ENCODE data around the gene ACSF2.

ACSF2 gene

DNA sequence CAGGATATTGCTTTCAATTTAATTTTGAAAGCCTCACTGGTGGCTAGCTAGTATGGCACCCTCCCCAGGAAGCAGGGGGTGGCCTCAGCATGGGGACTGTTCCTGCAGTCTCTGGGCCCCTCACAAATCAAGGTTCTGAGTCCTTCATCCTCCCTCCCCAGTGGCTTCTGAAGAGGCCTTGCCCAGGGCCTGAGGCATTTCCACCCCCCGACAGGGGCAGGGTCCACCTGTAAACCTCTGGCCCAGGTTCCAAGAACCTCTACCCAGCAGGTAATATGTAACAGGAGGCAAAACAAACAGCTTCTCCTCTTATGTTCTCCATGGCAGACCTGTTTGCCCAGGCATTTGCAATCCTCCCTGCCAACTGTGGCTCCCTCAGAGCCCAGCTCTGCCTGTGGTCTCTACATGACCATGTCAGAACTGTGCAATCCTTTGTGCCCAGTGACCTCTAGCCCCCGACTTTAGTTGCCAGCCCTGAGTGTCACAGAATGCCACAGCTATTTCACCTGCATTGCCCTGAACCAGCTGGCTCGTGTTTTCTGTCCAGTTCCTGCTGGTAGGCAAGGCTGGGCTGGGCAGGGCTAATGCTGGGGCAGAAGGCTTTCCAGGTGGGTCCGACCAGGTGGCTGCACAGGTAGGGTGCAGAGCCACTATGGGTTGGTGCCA, 14.3 kb downstream of the ACSF2 start:
- DNase-seq: no peak
- no peaks in the 10 kb centered on the region for H3K27me3 Mint-ChIP-seq
- H3K9me3 Mint-ChIP-seq: no peaks in the 10 kb centered on the region
- no peak for ATAC-seq (replicated peaks)
- peaks cover 3 to 4% of the 10 kb centered on the region in 2 donors for H3K36me3 Mint-ChIP-seq
- no peak overlapping the region for H3K27ac Mint-ChIP-seq
- H3K4me1 Mint-ChIP-seq: no peaks in the 10 kb centered on the region
- no peak overlapping the region for H3K4me3 Mint-ChIP-seq

DNA sequence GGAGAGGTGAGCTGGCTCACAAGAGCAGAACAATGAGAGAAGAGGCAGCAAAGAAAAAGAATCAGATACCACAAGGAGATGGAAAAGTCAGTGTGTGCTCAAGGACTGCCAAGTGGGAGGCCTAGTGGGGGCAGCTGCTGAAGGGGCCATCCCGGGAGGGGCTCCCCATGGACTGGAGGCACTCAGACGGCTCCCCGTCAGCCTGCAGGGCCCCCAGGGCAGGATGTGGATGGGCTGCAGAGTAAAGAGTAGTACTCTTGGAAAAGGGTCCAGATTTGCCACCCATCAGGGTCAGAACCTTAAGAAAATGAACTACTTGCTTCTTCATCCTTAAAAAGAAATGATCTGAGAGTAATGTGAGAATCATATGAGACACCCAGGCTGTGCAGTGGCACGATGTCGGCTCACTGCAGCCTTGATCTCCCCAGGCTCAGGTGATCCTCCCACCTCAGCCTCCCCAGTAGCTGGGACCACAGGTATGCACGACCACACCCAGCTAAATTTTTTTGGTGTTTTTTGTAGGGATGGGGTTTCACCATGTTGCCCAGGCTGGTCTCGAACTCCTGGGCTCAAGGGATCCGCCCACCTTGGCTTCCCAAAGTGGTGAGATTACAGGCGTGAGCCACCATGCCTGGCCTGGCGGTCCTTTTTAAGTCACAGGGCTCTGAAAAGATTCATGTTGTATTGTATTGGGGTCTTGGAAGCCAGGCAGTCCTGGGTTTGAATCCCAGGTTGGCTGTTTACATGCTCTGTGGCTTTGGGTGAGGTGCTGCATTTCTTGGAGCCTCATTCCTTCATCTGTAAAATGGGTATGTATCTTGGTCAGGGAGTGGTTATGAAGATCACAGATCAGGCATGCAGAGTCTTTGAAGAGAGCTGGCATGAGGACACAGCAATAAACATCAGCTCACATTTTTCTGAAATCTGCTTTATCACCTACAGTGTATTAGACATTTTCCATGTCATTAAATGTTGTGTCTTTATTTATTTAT, 15.1 kb downstream of the ACSF2 start:
- H3K27ac Mint-ChIP-seq: no peak overlapping the region
- H3K4me3 Mint-ChIP-seq: no peak overlapping the region
- ATAC-seq (replicated peaks) (no peak), DNase-seq (no peak)
- H3K36me3 Mint-ChIP-seq: peaks cover 3 to 4% of the 10 kb centered on the region in 2 donors
- H3K27me3 Mint-ChIP-seq: no peaks in the 10 kb centered on the region
- H3K4me1 Mint-ChIP-seq: no peaks in the 10 kb centered on the region
- H3K9me3 Mint-ChIP-seq: no peaks in the 10 kb centered on the region

DNA sequence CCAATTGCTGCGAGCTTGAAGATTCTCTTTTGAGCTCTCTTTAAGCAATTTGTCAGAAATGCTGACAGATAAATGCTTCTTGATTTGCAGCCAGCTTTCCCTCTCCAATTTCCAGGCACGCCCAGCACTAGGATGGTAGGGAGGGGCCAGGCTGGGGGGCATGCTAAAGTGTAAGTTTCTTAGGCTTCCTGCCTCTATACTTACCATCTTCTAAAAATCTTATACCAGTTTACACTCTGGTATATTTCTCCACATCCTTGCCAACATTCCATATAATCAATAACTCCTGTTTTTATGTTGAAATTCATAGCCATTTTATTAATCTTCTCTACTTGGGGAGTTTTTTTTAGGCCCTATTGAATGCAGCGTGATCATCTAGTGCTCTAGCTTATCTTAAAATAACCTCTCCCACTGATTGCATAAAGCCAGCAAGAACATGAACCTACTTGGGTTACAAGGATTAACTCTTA, 17.5 kb downstream of the ACSF2 start:
- H3K27ac Mint-ChIP-seq: no peak overlapping the region
- ATAC-seq (replicated peaks) (no peak), DNase-seq (no peak)
- H3K4me1 Mint-ChIP-seq: no peaks in the 10 kb centered on the region
- no peaks in the 10 kb centered on the region for H3K27me3 Mint-ChIP-seq
- H3K36me3 Mint-ChIP-seq: peaks cover 0 to 2% of the 10 kb centered on the region in 2 donors
- H3K9me3 Mint-ChIP-seq: no peaks in the 10 kb centered on the region
- H3K4me3 Mint-ChIP-seq: no peak overlapping the region

DNA sequence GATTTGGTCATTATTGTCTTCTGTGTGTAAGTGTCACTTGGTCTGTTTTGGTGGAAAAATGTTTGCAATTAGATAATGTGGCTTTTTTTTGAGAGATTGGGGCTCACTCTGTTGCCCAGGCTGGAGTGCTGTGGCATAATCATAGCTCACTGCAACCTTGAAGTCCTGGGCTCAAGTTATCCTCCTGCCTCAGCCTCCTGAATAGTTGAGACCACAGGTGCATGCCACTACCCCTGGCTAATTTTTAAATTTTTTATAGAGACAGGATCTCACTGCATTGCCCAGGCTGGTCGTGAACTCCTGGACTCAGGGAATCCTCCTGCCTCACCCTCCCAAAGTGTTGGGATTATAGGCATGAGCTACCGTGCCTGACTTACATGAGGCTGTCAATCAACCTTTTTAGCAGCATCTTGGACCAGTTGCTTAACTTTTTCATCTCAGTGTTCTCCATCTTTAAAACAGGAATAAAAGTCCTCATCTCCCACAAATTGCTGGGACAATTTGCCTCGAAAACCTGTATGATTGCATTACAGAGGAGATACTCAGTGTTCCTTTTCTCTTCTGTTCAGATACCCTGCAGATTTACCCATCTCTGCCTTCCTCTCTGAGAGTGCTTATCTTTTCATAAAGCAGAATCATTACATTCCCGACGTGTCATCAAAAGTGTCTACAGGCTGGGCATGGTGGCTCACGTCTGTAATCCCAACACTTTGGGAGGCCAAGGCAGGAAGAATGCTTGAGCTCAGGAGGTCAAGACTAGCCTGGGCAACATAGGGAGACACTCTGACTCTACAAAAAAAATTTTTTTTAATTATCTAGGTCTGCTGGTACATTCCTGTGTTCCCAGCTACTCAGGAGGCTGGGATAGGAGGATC, 19.1 kb downstream of the ACSF2 start:
- no peak overlapping the region for H3K27ac Mint-ChIP-seq
- no peaks in the 10 kb centered on the region for H3K4me1 Mint-ChIP-seq
- no peaks in the 10 kb centered on the region for H3K27me3 Mint-ChIP-seq
- no peak for ATAC-seq (replicated peaks)
- peaks cover 2 to 4% of the 10 kb centered on the region in 2 donors for H3K36me3 Mint-ChIP-seq
- H3K4me3 Mint-ChIP-seq: no peak overlapping the region
- DNase-seq: no peak
- H3K9me3 Mint-ChIP-seq: no peaks in the 10 kb centered on the region

DNA sequence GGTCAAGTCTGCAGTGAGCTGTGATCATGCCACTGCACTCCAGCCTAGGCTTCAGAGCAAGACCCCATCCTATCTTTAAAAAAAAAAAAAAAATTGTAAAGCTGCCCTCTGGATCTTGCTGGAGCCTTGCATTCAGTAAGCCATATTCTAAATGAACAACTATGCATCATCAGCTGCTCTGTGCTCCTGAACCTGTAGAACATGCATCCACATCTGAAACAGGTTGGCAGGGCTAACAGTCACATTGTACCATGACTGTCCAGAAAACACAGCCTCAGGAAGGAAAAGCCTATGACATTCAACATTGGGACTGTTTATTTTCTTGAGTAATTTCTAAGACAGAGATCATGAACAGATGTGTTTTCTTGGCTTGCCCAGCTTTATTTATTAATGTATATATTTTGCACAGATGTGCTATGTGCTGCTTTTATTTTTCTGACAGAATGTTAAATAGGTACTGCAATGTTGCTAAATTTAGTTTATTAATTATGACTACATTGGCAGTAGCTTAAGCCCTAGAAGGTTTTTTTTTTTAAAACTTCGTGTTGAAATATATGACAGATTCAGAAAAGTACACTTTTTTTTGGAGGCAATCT, 19.8 kb downstream of the ACSF2 start:
- ATAC-seq (replicated peaks): no peak
- no peak overlapping the region for H3K27ac Mint-ChIP-seq
- H3K9me3 Mint-ChIP-seq: no peaks in the 10 kb centered on the region
- no peak for DNase-seq
- H3K36me3 Mint-ChIP-seq: peaks cover 0 to 4% of the 10 kb centered on the region in 2 donors
- H3K27me3 Mint-ChIP-seq: no peaks in the 10 kb centered on the region
- no peaks in the 10 kb centered on the region for H3K4me1 Mint-ChIP-seq
- H3K4me3 Mint-ChIP-seq: no peak overlapping the region

DNA sequence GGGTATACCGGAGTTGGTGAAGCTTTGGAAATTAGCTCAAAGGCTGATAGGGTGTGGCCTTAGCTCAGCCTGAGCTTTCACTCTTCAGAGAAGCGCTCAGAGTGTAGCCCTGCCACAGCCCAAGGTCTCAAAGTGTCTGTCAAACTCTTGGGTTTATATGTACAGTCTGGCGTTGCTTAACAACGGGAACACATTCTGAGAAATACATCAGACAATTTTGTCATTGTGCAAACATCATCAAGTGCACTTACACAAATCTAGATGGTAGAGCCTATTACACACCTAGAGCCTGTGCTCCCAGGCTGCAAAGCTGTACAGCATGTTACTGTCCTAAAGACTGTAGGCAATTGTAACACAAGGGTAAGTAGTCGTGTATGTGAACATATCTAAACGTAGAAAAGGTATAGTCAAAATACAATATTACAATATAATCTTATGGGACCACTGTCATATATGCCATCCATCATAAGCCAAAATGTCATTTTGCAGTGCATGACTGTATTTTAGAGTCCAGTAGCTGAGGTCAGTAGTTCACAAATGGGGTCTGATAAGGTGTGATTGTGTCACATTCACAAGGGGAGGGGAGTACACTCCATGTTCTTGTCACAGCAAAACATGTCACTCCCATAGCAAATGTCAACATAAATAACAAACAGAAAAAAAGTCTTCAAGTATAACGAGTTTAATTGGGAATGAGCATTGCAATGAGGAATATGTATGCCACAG, 22.0 kb downstream of the ACSF2 start:
- Mint-ChIP-seq H3K4me3 (no peak overlapping the region), H3K36me3 (peaks cover 0 to 4% of the 10 kb centered on the region in 2 donors), H3K9me3 (no peaks in the 10 kb centered on the region), H3K4me1 (peaks cover 8 to 14% of the 10 kb centered on the region in 2 donors), H3K27ac (no peak overlapping the region), H3K27me3 (no peaks in the 10 kb centered on the region)
- ATAC-seq (replicated peaks) (no peak), DNase-seq (no peak)

DNA sequence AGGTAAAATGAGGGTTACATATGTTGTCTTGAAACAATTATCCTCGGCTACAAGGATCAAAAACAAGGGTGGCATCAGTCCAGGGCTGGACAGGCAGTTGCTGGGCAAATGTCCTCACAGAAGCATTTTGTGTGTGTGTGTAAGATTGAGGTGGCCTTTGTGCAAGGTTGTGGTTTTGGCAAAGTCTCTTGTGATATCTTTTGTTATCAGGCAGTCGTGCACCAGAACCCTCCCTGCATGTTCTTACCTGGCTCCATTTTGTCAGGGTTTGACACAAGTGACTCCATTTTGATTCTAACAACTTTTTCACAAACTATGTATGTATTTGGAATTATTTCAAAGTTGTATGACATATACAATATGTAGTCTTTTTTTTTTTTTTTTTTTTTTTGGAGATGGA, 22.6 kb downstream of the ACSF2 start:
- Mint-ChIP-seq H3K4me1 (peaks cover 13 to 21% of the 10 kb centered on the region in 2 donors), H3K27ac (no peak overlapping the region), H3K27me3 (no peaks in the 10 kb centered on the region), H3K4me3 (no peak overlapping the region), H3K36me3 (peaks cover 0 to 7% of the 10 kb centered on the region in 2 donors), H3K9me3 (no peaks in the 10 kb centered on the region)
- DNase-seq: no peak
- ATAC-seq (replicated peaks): no peak

DNA sequence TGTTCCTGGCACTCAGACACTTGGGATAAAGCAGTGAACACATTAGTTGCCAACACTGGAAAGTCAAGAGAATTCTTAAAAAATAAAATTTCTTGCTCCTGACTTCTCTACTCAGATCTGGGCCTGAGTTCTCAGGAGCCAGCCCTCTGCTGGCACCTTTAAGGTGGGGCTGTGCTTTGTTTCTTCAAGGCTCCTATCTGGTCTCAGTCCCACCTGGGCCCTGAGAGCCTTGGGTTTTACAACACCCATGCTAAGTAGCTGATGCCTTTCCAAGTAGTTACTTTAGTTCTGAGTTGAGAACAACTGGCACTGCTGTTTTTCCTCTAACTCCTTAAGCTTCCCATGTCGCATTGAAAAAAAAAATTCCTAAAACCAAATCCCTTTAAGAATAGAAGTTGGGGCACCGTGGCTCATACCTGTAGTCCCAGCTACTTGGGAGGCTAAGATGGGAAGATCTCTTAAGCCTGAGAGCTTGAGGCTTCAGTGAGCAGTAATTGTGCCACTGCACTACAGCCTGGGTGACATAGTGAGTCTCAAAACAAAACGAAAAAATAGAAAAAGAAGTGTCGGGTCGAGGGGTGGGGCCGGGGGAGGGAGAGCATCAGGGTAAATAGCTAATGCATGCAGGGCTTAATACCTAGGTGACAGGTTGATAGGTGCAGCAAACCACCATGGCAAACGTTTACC, 26.1 kb downstream of the ACSF2 start:
- peak; percentile 73 to 74 for ATAC-seq (replicated peaks)
- H3K9me3 Mint-ChIP-seq: no peaks in the 10 kb centered on the region
- peak overlapping the region; percentile 47 to 70 for H3K4me3 Mint-ChIP-seq
- H3K27ac Mint-ChIP-seq: no peak overlapping the region
- no peak for DNase-seq
- H3K36me3 Mint-ChIP-seq: peaks cover 2 to 14% of the 10 kb centered on the region in 2 donors
- H3K27me3 Mint-ChIP-seq: no peaks in the 10 kb centered on the region
- peaks cover 13 to 23% of the 10 kb centered on the region in 2 donors for H3K4me1 Mint-ChIP-seq

DNA sequence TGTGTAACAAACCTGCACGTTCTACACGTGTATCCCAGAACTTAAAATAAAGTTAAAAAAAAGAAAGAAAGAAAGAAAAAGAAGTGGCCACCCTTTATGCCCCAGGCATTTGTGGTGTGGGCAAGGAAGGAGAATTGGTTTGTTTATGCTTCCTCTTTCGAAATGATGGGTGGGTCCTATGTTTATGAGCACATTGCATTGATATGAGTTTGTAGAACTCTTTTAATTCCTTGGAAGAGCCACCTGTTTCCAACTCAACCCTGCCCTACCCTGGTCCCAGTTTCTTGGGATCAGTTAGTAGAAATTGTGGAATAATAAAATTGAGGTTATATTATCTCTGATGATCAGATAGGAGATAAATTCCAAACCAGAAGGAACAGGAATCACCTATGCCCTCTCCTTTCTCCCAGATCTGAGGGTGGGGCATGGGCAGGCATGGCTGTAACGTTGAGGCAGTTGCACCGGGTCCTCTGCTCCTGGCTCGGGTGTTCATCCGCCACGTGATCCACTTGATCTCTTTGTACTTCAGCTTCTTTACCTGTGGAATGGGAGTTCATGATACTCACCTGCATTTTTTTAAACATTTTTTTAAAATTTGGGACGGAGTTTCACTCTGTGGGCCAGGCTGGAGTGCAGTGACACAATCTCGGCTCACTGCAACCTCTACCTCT, 26.7 kb downstream of the ACSF2 start:
- Mint-ChIP-seq H3K36me3 (peaks cover 2 to 14% of the 10 kb centered on the region in 2 donors), H3K4me3 (peak overlapping the region in 1 of 2 donors; percentile 70), H3K4me1 (peaks cover 13 to 23% of the 10 kb centered on the region in 2 donors), H3K9me3 (no peaks in the 10 kb centered on the region), H3K27ac (no peak overlapping the region), H3K27me3 (no peaks in the 10 kb centered on the region)
- no peak for DNase-seq
- peak; percentile 97 to 98 for ATAC-seq (replicated peaks)

DNA sequence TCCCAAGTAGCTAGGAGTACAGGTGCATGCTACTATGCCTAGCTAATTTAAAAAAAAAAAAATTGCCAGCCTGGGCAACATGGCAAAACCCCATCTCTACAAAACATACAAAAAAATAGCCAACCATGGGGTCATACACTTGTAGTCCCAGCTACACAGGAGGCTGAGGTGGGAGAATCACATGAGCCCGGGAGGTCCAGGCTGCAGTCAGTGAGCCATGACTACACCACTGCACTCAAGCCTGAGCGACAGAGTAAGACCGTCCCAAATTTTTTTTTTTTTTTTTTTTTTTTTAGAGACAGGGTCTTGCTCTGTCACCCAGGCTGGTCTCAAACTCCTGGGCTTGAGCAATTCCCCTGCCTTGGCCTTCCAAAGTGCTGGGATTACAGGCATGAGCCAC, 27.9 kb downstream of the ACSF2 start:
- H3K9me3 Mint-ChIP-seq: no peaks in the 10 kb centered on the region
- no peak overlapping the region for H3K27ac Mint-ChIP-seq
- H3K4me1 Mint-ChIP-seq: peaks cover 21 to 31% of the 10 kb centered on the region in 2 donors
- H3K4me3 Mint-ChIP-seq: no peak overlapping the region
- DNase-seq (no peak), ATAC-seq (replicated peaks) (no peak)
- H3K36me3 Mint-ChIP-seq: peaks cover 2 to 14% of the 10 kb centered on the region in 2 donors
- no peaks in the 10 kb centered on the region for H3K27me3 Mint-ChIP-seq

DNA sequence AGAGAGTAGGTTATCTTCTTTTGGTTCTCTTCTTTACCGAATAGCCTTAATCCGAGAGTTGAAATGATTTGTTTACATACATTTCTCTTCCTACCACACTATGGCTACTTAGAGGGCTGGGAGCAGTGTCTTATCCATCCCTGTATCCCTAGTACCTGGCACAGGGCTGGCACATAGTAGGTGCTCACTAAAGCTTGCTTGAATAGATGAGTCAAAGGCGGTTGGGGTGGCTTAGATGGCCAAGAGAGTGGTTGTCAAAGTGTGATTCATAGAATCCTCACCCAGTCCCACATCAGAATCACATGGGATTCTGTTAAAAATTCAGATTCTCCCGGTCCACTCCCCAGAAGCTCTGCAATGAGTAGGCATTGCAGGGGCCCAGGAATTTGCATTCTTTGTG, 31.6 kb downstream of the ACSF2 start:
- no peaks in the 10 kb centered on the region for H3K9me3 Mint-ChIP-seq
- H3K27ac Mint-ChIP-seq: no peak overlapping the region
- H3K4me3 Mint-ChIP-seq: no peak overlapping the region
- no peaks in the 10 kb centered on the region for H3K27me3 Mint-ChIP-seq
- ATAC-seq (replicated peaks): no peak
- peaks cover 21 to 32% of the 10 kb centered on the region in 2 donors for H3K4me1 Mint-ChIP-seq
- no peak for DNase-seq
- peaks cover 6 to 11% of the 10 kb centered on the region in 2 donors for H3K36me3 Mint-ChIP-seq

DNA sequence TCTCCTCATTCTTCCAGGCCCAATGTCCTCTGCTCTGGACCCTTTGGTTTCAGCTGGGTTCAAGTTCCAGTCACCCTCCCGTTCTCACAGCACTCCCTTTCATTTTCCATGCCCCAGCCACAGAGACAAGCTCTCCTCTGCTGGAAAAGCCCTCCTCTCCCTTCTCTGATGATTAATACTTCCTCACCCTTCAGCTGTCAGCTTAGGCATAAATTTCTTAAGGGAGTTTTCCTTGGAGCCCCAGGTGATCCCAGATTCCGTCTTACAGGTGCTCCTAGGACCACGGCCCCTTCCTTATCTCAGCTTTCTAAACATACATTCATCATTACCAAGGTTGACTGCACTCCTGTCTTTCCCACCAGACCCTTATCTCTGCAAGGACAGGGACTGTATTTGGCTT, 32.3 kb downstream of the ACSF2 start:
- no peak overlapping the region for H3K27ac Mint-ChIP-seq
- DNase-seq: no peak
- H3K4me1 Mint-ChIP-seq: peaks cover 16 to 26% of the 10 kb centered on the region in 2 donors
- H3K9me3 Mint-ChIP-seq: no peaks in the 10 kb centered on the region
- H3K27me3 Mint-ChIP-seq: no peaks in the 10 kb centered on the region
- H3K4me3 Mint-ChIP-seq: no peak overlapping the region
- H3K36me3 Mint-ChIP-seq: peaks cover 6 to 11% of the 10 kb centered on the region in 2 donors
- no peak for ATAC-seq (replicated peaks)

All from stimulated activated naive B cell treated with anti-CD40 and anti-IgM and Interleukin-4, amounts not matched to agents 10 μg/mL and 1 μg/mL and 100 μg/mL, for 72 hours (primary cell).